IPS-15b (cell line): Measurements from ENCODE around the gene LRRFIP1.
"Not testable (repeated sequence)": the region's sequence is repeated elsewhere in the genome, so short reads cannot be mapped to it uniquely, and the experiment has no call there.

Source experiments
- H3K27me3 ChIP-seq: one replicate; pipeline ENCODE4 v1.6.1; 2013; ENCODE audit warnings: low read length; ENCODE audit not compliant: control insufficient read depth, insufficient read depth
- H3K36me3 ChIP-seq: one replicate; pipeline ENCODE4 v1.6.1; 2013; ENCODE audit warnings: low read length; ENCODE audit not compliant: control insufficient read depth, insufficient read depth
- H3K4me1 ChIP-seq: one replicate; pipeline ENCODE4 v1.6.1; 2013; ENCODE audit warnings: mild to moderate bottlenecking, low read length; ENCODE audit not compliant: control insufficient read depth, insufficient read depth
- H3K4me3 ChIP-seq: one replicate; pipeline ENCODE4 v1.5.1; 2013; ENCODE audit warnings: low read depth, low read length
- H3K9ac ChIP-seq: one replicate; pipeline ENCODE4 v1.6.1; 2013; ENCODE audit warnings: low read depth, mild to moderate bottlenecking, low read length
- H3K9me3 ChIP-seq: one replicate; pipeline ENCODE4 v1.6.1; 2013; ENCODE audit warnings: mild to moderate bottlenecking, low read length; ENCODE audit not compliant: control insufficient read depth, insufficient read depth

The LRRFIP1 gene

GRCh38 chr2:237666606-237667005 lies 39.2 kb downstream of the LRRFIP1 start:
- H3K9me3 ChIP-seq: no peaks in the 10 kb centered on the region
- no peak overlapping the region for H3K4me3 ChIP-seq
- no peak overlapping the region for H3K9ac ChIP-seq
- H3K27me3 ChIP-seq: no peaks in the 10 kb centered on the region
- H3K4me1 ChIP-seq: peaks cover 9% of the 10 kb centered on the region
- peaks cover 2% of the 10 kb centered on the region for H3K36me3 ChIP-seq

- H3K27me3 ChIP-seq, H3K9me3 ChIP-seq, H3K36me3 ChIP-seq, H3K9ac ChIP-seq, H3K4me1 ChIP-seq, H3K4me3 ChIP-seq: not testable (repeated sequence)
These were observed 39.7 kb downstream of the LRRFIP1 start for GRCh38 chr2:237667050-237667576.

GRCh38 chr2:237667893-237668292 lies 40.5 kb downstream of the LRRFIP1 start:
- H3K9me3 ChIP-seq: no peaks in the 10 kb centered on the region
- peaks cover 9% of the 10 kb centered on the region for H3K4me1 ChIP-seq
- no peak overlapping the region for H3K9ac ChIP-seq
- H3K4me3 ChIP-seq: no peak overlapping the region
- no peaks in the 10 kb centered on the region for H3K27me3 ChIP-seq
- peaks cover 2% of the 10 kb centered on the region for H3K36me3 ChIP-seq

- Histone ChIP-seq H3K4me1 (peaks cover 9% of the 10 kb centered on the region), H3K36me3 (peaks cover 2% of the 10 kb centered on the region), H3K4me3 (no peak overlapping the region), H3K9me3 (no peaks in the 10 kb centered on the region), H3K9ac (no peak overlapping the region), H3K27me3 (no peaks in the 10 kb centered on the region)
These were observed 41.1 kb downstream of the LRRFIP1 start for GRCh38 chr2:237668440-237668839.

GRCh38 chr2:237669283-237669627 lies 41.9 kb downstream of the LRRFIP1 start:
- H3K27me3 ChIP-seq: no peaks in the 10 kb centered on the region
- H3K36me3 ChIP-seq: peaks cover 2% of the 10 kb centered on the region
- no peak overlapping the region for H3K9ac ChIP-seq
- peaks cover 12% of the 10 kb centered on the region for H3K4me1 ChIP-seq
- no peaks in the 10 kb centered on the region for H3K9me3 ChIP-seq
- H3K4me3 ChIP-seq: no peak overlapping the region

GRCh38 chr2:237669628-237670392 lies 42.4 kb downstream of the LRRFIP1 start:
- Histone ChIP-seq H3K9me3 (no peaks in the 10 kb centered on the region), H3K36me3 (peaks cover 2% of the 10 kb centered on the region), H3K27me3 (no peaks in the 10 kb centered on the region), H3K4me3 (no peak overlapping the region), H3K4me1 (peaks cover 16% of the 10 kb centered on the region), H3K9ac (no peak overlapping the region)

GRCh38 chr2:237670641-237671040 lies 43.3 kb downstream of the LRRFIP1 start:
- Histone ChIP-seq H3K36me3 (peaks cover 2% of the 10 kb centered on the region), H3K9ac (no peak overlapping the region), H3K27me3 (no peaks in the 10 kb centered on the region), H3K9me3 (no peaks in the 10 kb centered on the region), H3K4me3 (no peak overlapping the region), H3K4me1 (peaks cover 18% of the 10 kb centered on the region)

GRCh38 chr2:237671466-237672138 lies 44.2 kb downstream of the LRRFIP1 start:
- Histone ChIP-seq H3K36me3 (peaks cover 2% of the 10 kb centered on the region), H3K9me3 (no peaks in the 10 kb centered on the region), H3K27me3 (no peaks in the 10 kb centered on the region), H3K4me1 (peaks cover 17% of the 10 kb centered on the region), H3K4me3 (no peak overlapping the region), H3K9ac (no peak overlapping the region)

- Histone ChIP-seq H3K36me3 (peaks cover 2% of the 10 kb centered on the region), H3K9ac (no peak overlapping the region), H3K4me1 (peaks cover 17% of the 10 kb centered on the region), H3K27me3 (no peaks in the 10 kb centered on the region), H3K9me3 (no peaks in the 10 kb centered on the region), H3K4me3 (no peak overlapping the region)
These were observed 45.3 kb downstream of the LRRFIP1 start for GRCh38 chr2:237672731-237673129.

- peak overlapping the region; percentile 5 for H3K4me3 ChIP-seq
- peaks cover 2% of the 10 kb centered on the region for H3K36me3 ChIP-seq
- no peak overlapping the region for H3K9ac ChIP-seq
- H3K4me1 ChIP-seq: peaks cover 14% of the 10 kb centered on the region
- no peaks in the 10 kb centered on the region for H3K27me3 ChIP-seq
- no peaks in the 10 kb centered on the region for H3K9me3 ChIP-seq
These were observed 46.0 kb downstream of the LRRFIP1 start for GRCh38 chr2:237673130-237674001.

GRCh38 chr2:237674731-237675276 lies 47.4 kb downstream of the LRRFIP1 start:
- Histone ChIP-seq H3K9me3 (no peaks in the 10 kb centered on the region), H3K4me3 (no peak overlapping the region), H3K9ac (no peak overlapping the region), H3K27me3 (no peaks in the 10 kb centered on the region), H3K36me3 (peaks cover 2% of the 10 kb centered on the region), H3K4me1 (peaks cover 10% of the 10 kb centered on the region)
